Posterior vena cava (tissue), 2 donors: ENCODE data around the gene CST4. TPM values are rescaled to one million over a fixed set of nuclear protein-coding genes. Genes with fewer than 3 reads are reported as not detected.
"Not testable (repeated sequence)": the region's sequence is repeated elsewhere in the genome, so short reads cannot be mapped to it uniquely, and the experiment has no call there.

Source experiments
- DNase-seq: peaks from one replicate; pipeline ENCODE4 v3.0.0-alpha.2; 2020; ENCODE audit warnings: low spot score
- intact Hi-C, 2 donors: fragments of 100-400 bp; cut with DNase I; formaldehyde crosslinking; loops; one replicate each; pipeline versions ENCODE4 v1.14.1 to v1.14.2; 2022 to 2023
- long read RNA-seq, 2 donors: library from polyadenylated mRNA; unstranded; transcript quantifications; one replicate each; pipeline ENCODE4 v2.0.0, GENCODE V29; 2020 to 2021
- total RNA-seq, 2 donors: library from RNA; stranded (reverse); fragmentation: NEBNext Ultra II Directional; extraction: Animal tissue kit (Norgen Biotek cat#: 25700); gene quantifications; one replicate each; pipeline ENCODE4 v1.2.1, GENCODE V29; 2021
- donor health status: DM: yes; HTN: yes; CAD: no.
- donor health status: DM: yes; HTN: yes; CAD: no.

CST4 gene
- not detected for total RNA-seq
- long read RNA-seq, donor 1, result 0 reads
- long read RNA-seq, donor 2, result 0 reads

GRCh38 chr20:23688684-23689398 is at the start of gene CST4:
Gene CST4 (minus strand): TSS chr20:23689038. CDS start chr20:23688969, 69 bp downstream.
- DNase-seq, intact Hi-C loops: not testable (repeated sequence)

GRCh38 chr20:23735391-23735790 is 46.6 kb upstream of the CST4 start:
- DNase-seq, intact Hi-C loops: not testable (repeated sequence)

GRCh38 chr20:23734949-23735348 is 46.1 kb upstream of the CST4 start:
- DNase-seq, intact Hi-C loops: not testable (repeated sequence)

- DNase-seq, intact Hi-C loops: not testable (repeated sequence)
These were observed 45.6 kb upstream of the CST4 start for GRCh38 chr20:23734440-23734839.

GRCh38 chr20:23727016-23727415 is 38.2 kb upstream of the CST4 start:
- intact Hi-C loops, result no loop called here
- no peak for DNase-seq

- intact Hi-C loops, result no loop called here
- no peak for DNase-seq
These were observed 36.3 kb upstream of the CST4 start for GRCh38 chr20:23725102-23725501.

GRCh38 chr20:23723659-23724307 is 34.9 kb upstream of the CST4 start:
- not testable (repeated sequence) for DNase-seq
- intact Hi-C loops, result loop anchor here in 1 of 2 donors (1.0 kb wide), 1 partner anchor 29 kb away; no protein-coding TSS in a partner anchor

GRCh38 chr20:23722851-23723250 is 34.0 kb upstream of the CST4 start:
- intact Hi-C loops, result loop anchor here in 1 of 2 donors (1.0 kb wide), 1 partner anchor 29 kb away; no protein-coding TSS in a partner anchor
- DNase-seq, result not testable (repeated sequence)

- intact Hi-C loops, result no loop called here
- no peak for DNase-seq
These were observed 33.1 kb upstream of the CST4 start for GRCh38 chr20:23721962-23722361.

- DNase-seq, intact Hi-C loops: not testable (repeated sequence)
These were observed 30.5 kb upstream of the CST4 start for GRCh38 chr20:23719351-23719750.

GRCh38 chr20:23711778-23712177 is 22.9 kb upstream of the CST4 start:
- intact Hi-C loops, DNase-seq: not testable (repeated sequence)

- intact Hi-C loops, result no loop called here
- DNase-seq, result no peak
These were observed 21.9 kb upstream of the CST4 start for GRCh38 chr20:23710771-23711170.

- DNase-seq, result no peak
- intact Hi-C loops, result no loop called here
These were observed 17.1 kb upstream of the CST4 start for GRCh38 chr20:23705895-23706294.

- intact Hi-C loops, result no loop called here
- DNase-seq, result no peak
These were observed 13.2 kb upstream of the CST4 start for GRCh38 chr20:23702021-23702420.

GRCh38 chr20:23700931-23701330 is 12.1 kb upstream of the CST4 start:
- no peak for DNase-seq
- intact Hi-C loops, result no loop called here

- no peak for DNase-seq
These were observed 9.1 kb upstream of the CST4 start for GRCh38 chr20:23697947-23698346.

GRCh38 chr20:23695068-23695395 is 6.2 kb upstream of the CST4 start:
- DNase-seq, intact Hi-C loops: not testable (repeated sequence)

More at GRCh38 chr20:23697947-23698346, 9.1 kb upstream of the CST4 start:
- intact Hi-C loops, result no loop called here

- intact Hi-C loops, DNase-seq: not testable (repeated sequence)
These were observed 5.6 kb upstream of the CST4 start for GRCh38 chr20:23694178-23695067.

- intact Hi-C loops, DNase-seq: not testable (repeated sequence)
These were observed 4.1 kb upstream of the CST4 start for GRCh38 chr20:23692725-23693619.
